Endothelial cell of umbilical vein (primary cell): Measurements from ENCODE around the gene HIRA. TPM values are rescaled to one million over a fixed set of nuclear protein-coding genes. Genes with fewer than 3 reads are reported as not detected.

Experiments used
- BruUV-seq: library from RNA; stranded (reverse); fragments of 400-500 nt; replicated peaks from 2 replicates; lab custom pipeline; 2021; lab: Mats Ljungman, UMichigan
- CTCF ChIA-PET: fragments of 300-600, 350-600 bp; sonication (Branson Sonifier 250); formaldehyde crosslinking; loops from one replicate; lab custom pipeline; 2021; ENCODE audit warnings: antibody characterized with exemption, inconsistent platforms; lab: Charles Lee
- POLR2A ChIA-PET: fragments of 300-600, 350-600 bp; sonication (Branson Sonifier 250); formaldehyde crosslinking; loops from one replicate; lab custom pipeline; 2021; ENCODE audit warnings: antibody characterized with exemption, inconsistent platforms; lab: Charles Lee
- DNase-seq: peaks from one replicate; pipeline ENCODE4 v3.0.0-alpha.2; 2011; ENCODE audit warnings: low read depth, low spot score
- FAIRE-seq: peaks from 2 replicates; lab custom pipeline; 2011; peaks lifted over from hg19 to GRCh38; lab: Jason Lieb, UNC
- H2AFZ ChIP-seq: 2 replicates; pipeline ENCODE4 v1.6.0; 2012; ENCODE audit warnings: low read depth, low read length, control low read depth, inconsistent platforms
- H3K27ac ChIP-seq: 2 replicates; pipeline ENCODE4 v1.5.1; 2011; ENCODE audit warnings: low read depth, mild to moderate bottlenecking, control low read depth, low read length, moderate library complexity; ENCODE audit not compliant: insufficient read depth
- H3K27me3 ChIP-seq, 2 experiments: 2 replicates each; pipeline versions ENCODE4 v1.6.0 to v1.6.1; 2011; ENCODE audit warnings: low read length in 2 of 2, mixed read lengths in 1 of 2; ENCODE audit not compliant: control insufficient read depth in 2 of 2, insufficient read depth in 2 of 2
- H3K36me3 ChIP-seq, 2 experiments: 2 replicates in 1 of 2; 3 replicates in 1 of 2; pipeline ENCODE4 v1.5.1; 2011; ENCODE audit warnings: low read length in 2 of 2, mild to moderate bottlenecking in 1 of 2, moderate library complexity in 1 of 2; ENCODE audit not compliant: control insufficient read depth in 2 of 2, insufficient read depth in 2 of 2; ENCODE audit errors: extremely low read depth in 1 of 2
- H3K4me1 ChIP-seq: 3 replicates; pipeline ENCODE4 v1.5.1; 2011; ENCODE audit warnings: mild to moderate bottlenecking, low read length; ENCODE audit not compliant: control insufficient read depth, insufficient read depth; ENCODE audit errors: extremely low read depth
- H3K4me2 ChIP-seq: 2 replicates; pipeline ENCODE4 v1.6.1; 2011; ENCODE audit warnings: low read length, control low read depth, mixed read lengths; ENCODE audit not compliant: insufficient read depth
- H3K4me3 ChIP-seq, 3 experiments: fragments of 200-600 bp in 1 of 3; sonication (generic), shearing (Covaris generic) in 1 of 3; replicated peaks in 1 of 3; 2 replicates each; pipeline ENCODE4 v1.5.1; 2011 to 2016; ENCODE audit warnings: control low read depth in 3 of 3, low read length in 3 of 3, mild to moderate bottlenecking in 2 of 3, inconsistent platforms in 1 of 3, low read depth in 1 of 3, moderate library complexity in 1 of 3; ENCODE audit not compliant: insufficient read depth in 1 of 3
- H3K79me2 ChIP-seq: 2 replicates; pipeline ENCODE4 v1.6.0; 2012; ENCODE audit warnings: low read length, inconsistent platforms; ENCODE audit not compliant: control insufficient read depth, insufficient read depth
- H3K9ac ChIP-seq: replicated peaks from 2 replicates; pipeline ENCODE3; 2011; ENCODE audit warnings: low read length, control low read depth; ENCODE audit not compliant: insufficient read depth; ENCODE audit errors: extremely low read depth
- H3K9me1 ChIP-seq: replicated peaks from 3 replicates; pipeline ENCODE4 v1.6.0; 2011; ENCODE audit warnings: mild to moderate bottlenecking, low read length; ENCODE audit not compliant: control insufficient read depth, insufficient read depth; ENCODE audit errors: extremely low read depth
- H3K9me3 ChIP-seq: replicated peaks from 2 replicates; pipeline ENCODE4 v1.5.1; 2012; ENCODE audit warnings: low read length, inconsistent platforms; ENCODE audit not compliant: control insufficient read depth, insufficient read depth
- H4K20me1 ChIP-seq: replicated peaks from 2 replicates; pipeline ENCODE3; 2011; ENCODE audit warnings: mild to moderate bottlenecking, low read length; ENCODE audit not compliant: control insufficient read depth, insufficient read depth; ENCODE audit errors: extremely low read depth
- EZH2 ChIP-seq: IDR thresholded peaks from 2 replicates; pipeline ENCODE4 v1.6.1; 2012; ENCODE audit warnings: borderline replicate concordance, low read depth, mild to moderate bottlenecking, moderate library complexity, low read length, inconsistent platforms; ENCODE audit not compliant: severe bottlenecking
- FOS ChIP-seq: IDR thresholded peaks from 2 replicates; pipeline ENCODE4 v1.6.1; 2011; ENCODE audit warnings: mild to moderate bottlenecking, low read length, moderate library complexity, borderline replicate concordance; ENCODE audit not compliant: insufficient read depth
- GATA2 ChIP-seq: IDR thresholded peaks from 2 replicates; pipeline ENCODE4 v1.7.0; 2011; ENCODE audit warnings: low read depth, mild to moderate bottlenecking, moderate library complexity, mixed read lengths, low read length; ENCODE audit not compliant: insufficient read length, insufficient read depth
- JUN ChIP-seq: IDR thresholded peaks from 2 replicates; pipeline ENCODE4 v1.6.1; 2011; ENCODE audit warnings: borderline replicate concordance, low read depth; ENCODE audit not compliant: insufficient read length, insufficient read depth
- MYC ChIP-seq: IDR thresholded peaks from one replicate; pipeline ENCODE4 v1.6.1; 2011; ENCODE audit warnings: mild to moderate bottlenecking, low read depth, low read length
- POLR2A ChIP-seq: IDR thresholded peaks from 2 replicates; pipeline ENCODE4 v1.6.1; 2012; ENCODE audit warnings: low read depth, mild to moderate bottlenecking, control low read depth, low read length
- POLR2AphosphoS5 ChIP-seq: IDR thresholded peaks from 2 replicates; pipeline ENCODE4 v1.6.1; 2012; ENCODE audit warnings: low read depth, mild to moderate bottlenecking, control low read depth, low read length, moderate library complexity; ENCODE audit not compliant: insufficient read depth
- dilution Hi-C: fragments of 300-500 bp; cut with MboI; formaldehyde crosslinking; loops from one replicate; pipeline ENCODE4 v1.15.0; 2019; ENCODE audit warnings: low sequenced_read_pairs; ENCODE audit not compliant: extremely low pct_ligation_motif_present
- intact Hi-C: fragments of 100-400 bp; cut with micrococcal nuclease; formaldehyde crosslinking; loops from one replicate; pipeline ENCODE4 v1.10.0; 2022
- polyA plus RNA-seq, 4 experiments: library from polyadenylated mRNA; depleted of rRNA in 3 of 4; stranded (reverse) in 3 of 4; unstranded in 1 of 4; fragments of >200 nt; gene quantifications; 2 replicates each; pipeline versions ENCODE4 v1.2.1 to v1.2.3, GENCODE V29; 2011 to 2012; ENCODE audit warnings: missing spikeins in 1 of 4
- total RNA-seq: library from RNA; stranded (reverse); gene quantifications from 2 replicates; pipeline ENCODE4 v1.2.3, GENCODE V29; 2021
- TF ChIP-seq, protein P1 (sequence below), 2 donors: IDR thresholded peaks; 1 replicate in 1 of 2; 2 replicates in 1 of 2; pipeline ENCODE4 v1.5.1; 2011; ENCODE audit warnings: low read length in 2 of 2, mild to moderate bottlenecking in 2 of 2, moderate library complexity in 2 of 2, control low read depth in 1 of 2, inconsistent platforms in 1 of 2, low read depth in 1 of 2; ENCODE audit not compliant: insufficient read depth in 1 of 2; ENCODE audit errors: extremely low read depth in 1 of 2
- TF ChIP-seq, protein P2 (sequence below): IDR thresholded peaks from 2 replicates; pipeline ENCODE4 v1.6.1; 2011; ENCODE audit not compliant: insufficient read depth, insufficient read length

HIRA gene
- total and polyA plus RNA-seq, 2 donors (not counting 3 experiments of a cell fraction or from before 2014, with no cell fraction given): 17.3 to 27.7 TPM

DNA sequence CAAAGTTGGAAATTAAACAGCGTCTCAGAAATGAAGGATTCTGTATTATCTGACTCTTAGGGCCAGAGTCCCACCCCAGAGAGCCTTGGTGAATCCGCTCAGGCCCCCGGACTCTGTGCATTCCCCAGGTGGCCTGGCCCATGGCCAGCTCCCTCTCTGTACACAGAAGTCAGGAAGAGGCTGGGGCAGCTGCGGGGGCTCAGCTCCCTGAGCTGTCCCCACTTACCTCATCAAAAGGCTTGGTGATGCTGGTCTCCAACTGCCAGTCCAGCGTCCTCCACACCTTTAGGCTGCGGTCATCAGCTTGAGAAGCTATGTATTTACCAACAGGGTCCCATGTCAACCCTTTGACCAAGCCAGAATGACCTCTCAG is 35.0 kb downstream of the HIRA start:
- no peaks in the 10 kb centered on the region for H3K9me1 ChIP-seq
- no peak overlapping the region for H3K4me2 ChIP-seq
- no peaks in the 10 kb centered on the region for H3K9me3 ChIP-seq
- no peak for DNase-seq
- TF ChIP-seq FOS (no peak), POLR2AphosphoS5 (no peak), MYC (no peak), GATA2 (no peak)
- CTCF ChIA-PET: interaction anchor here (0.7 kb wide), 1 partner anchor 233 kb away, joined by 3 read pairs; no protein-coding TSS in a partner anchor
- no peak overlapping the region for H3K9ac ChIP-seq
- no TSS peak for BruUV-seq
- intact Hi-C loops (no loop called here), dilution Hi-C loops (no loop called here)
- H3K27me3 ChIP-seq: no peaks in the 10 kb centered on the region
- POLR2A ChIA-PET: no interaction called here
- no peak overlapping the region for H3K4me3 ChIP-seq
- no peak for FAIRE-seq
- no peak overlapping the region for H3K27ac ChIP-seq
- H3K4me1 ChIP-seq: no peaks in the 10 kb centered on the region
- no peak overlapping the region for H2AFZ ChIP-seq
- no peaks in the 10 kb centered on the region for H3K79me2 ChIP-seq
- H4K20me1 ChIP-seq: no peaks in the 10 kb centered on the region
- peaks cover 14 to 31% of the 10 kb centered on the region in 2 experiments for H3K36me3 ChIP-seq

DNA sequence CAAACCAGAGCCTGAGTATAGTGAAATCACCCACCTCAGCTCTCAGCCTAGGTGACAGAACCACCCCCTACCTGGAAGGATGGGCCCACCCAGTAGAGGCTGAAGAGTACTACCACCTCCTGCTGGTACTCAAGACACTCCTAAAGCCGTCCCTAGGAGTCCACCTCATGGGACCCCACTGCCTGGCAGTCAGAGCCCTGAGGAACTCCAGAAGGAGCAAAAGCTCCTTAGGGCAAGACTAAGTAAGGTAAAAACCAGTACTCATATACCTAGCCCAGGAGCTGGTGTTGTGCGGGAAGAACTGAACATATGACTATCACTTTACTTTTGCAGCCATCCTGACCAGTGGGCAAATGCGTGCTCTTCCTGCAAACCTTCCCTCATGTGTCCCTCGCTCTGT is 36.3 kb downstream of the HIRA start:
- POLR2A ChIA-PET: no interaction called here
- no peak for TF ChIP-seq EZH2
- TF ChIP-seq, protein P1, sequence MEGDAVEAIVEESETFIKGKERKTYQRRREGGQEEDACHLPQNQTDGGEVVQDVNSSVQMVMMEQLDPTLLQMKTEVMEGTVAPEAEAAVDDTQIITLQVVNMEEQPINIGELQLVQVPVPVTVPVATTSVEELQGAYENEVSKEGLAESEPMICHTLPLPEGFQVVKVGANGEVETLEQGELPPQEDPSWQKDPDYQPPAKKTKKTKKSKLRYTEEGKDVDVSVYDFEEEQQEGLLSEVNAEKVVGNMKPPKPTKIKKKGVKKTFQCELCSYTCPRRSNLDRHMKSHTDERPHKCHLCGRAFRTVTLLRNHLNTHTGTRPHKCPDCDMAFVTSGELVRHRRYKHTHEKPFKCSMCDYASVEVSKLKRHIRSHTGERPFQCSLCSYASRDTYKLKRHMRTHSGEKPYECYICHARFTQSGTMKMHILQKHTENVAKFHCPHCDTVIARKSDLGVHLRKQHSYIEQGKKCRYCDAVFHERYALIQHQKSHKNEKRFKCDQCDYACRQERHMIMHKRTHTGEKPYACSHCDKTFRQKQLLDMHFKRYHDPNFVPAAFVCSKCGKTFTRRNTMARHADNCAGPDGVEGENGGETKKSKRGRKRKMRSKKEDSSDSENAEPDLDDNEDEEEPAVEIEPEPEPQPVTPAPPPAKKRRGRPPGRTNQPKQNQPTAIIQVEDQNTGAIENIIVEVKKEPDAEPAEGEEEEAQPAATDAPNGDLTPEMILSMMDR (IDR thresholded peaks at IDR 0.05; ENCODE audit: extremely low read depth in 1 of 2, insufficient read depth in 1 of 2, low read depth in 1 of 2, low read length in 2 of 2): no peak
- TF ChIP-seq POLR2AphosphoS5: no peak
- TF ChIP-seq JUN: no peak
- no peak for TF ChIP-seq POLR2A
- no peak for TF ChIP-seq FOS
- no peak for TF ChIP-seq GATA2
- TF ChIP-seq, protein P2, sequence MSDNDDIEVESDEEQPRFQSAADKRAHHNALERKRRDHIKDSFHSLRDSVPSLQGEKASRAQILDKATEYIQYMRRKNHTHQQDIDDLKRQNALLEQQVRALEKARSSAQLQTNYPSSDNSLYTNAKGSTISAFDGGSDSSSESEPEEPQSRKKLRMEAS: no peak
- H3K27ac ChIP-seq: no peak overlapping the region
- dilution Hi-C loops (no loop called here), intact Hi-C loops (no loop called here)
- no peaks in the 10 kb centered on the region for H3K79me2 ChIP-seq
- H3K9me3 ChIP-seq: no peaks in the 10 kb centered on the region
- no peak for FAIRE-seq
- H4K20me1 ChIP-seq: no peaks in the 10 kb centered on the region
- no peaks in the 10 kb centered on the region for H3K27me3 ChIP-seq
- CTCF ChIA-PET: interaction anchor here (1.2 to 1.3 kb wide), 2 partner anchors 9 to 216 kb away, joined by 3 to 4 read pairs; no protein-coding TSS in a partner anchor
- peaks cover 14 to 32% of the 10 kb centered on the region in 2 experiments for H3K36me3 ChIP-seq
- no peak for DNase-seq
- no peak overlapping the region for H3K4me3 ChIP-seq
- H3K9me1 ChIP-seq: no peaks in the 10 kb centered on the region
- no peak overlapping the region for H3K9ac ChIP-seq
- no peaks in the 10 kb centered on the region for H3K4me1 ChIP-seq
- no peak overlapping the region for H2AFZ ChIP-seq
- no TSS peak for BruUV-seq
- no peak overlapping the region for H3K4me2 ChIP-seq
